Measurements from ENCODE around the gene KRT73. TPM values are rescaled to one million over a fixed set of nuclear protein-coding genes. Genes with fewer than 3 reads are reported as not detected.

KRT73 gene
- total and polyA plus RNA-seq, 3 donors from 2014 or later: 0.16 TPM; not detected in 2

DNA sequence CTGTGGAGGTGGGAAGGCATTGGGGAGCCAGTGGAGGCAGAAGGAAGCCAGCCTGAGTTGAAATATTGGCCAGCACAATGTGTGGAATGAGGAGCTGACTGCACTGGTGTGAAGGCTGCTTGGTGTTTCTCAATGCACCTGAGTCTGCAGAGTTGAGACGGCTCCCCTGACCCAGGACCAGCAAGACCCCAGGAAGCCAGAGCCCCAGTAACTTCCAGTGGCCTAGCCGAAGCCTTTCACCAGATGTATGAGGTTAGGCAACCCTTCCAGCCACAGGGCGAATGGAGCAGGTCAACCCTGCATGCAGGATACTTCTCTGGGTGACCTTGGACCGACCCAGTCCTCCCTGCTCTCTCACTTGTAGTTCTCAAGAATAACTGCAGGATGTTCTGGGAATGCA is 12.9 kb upstream of the KRT73 start:
- TF ChIP-seq, protein P1, sequence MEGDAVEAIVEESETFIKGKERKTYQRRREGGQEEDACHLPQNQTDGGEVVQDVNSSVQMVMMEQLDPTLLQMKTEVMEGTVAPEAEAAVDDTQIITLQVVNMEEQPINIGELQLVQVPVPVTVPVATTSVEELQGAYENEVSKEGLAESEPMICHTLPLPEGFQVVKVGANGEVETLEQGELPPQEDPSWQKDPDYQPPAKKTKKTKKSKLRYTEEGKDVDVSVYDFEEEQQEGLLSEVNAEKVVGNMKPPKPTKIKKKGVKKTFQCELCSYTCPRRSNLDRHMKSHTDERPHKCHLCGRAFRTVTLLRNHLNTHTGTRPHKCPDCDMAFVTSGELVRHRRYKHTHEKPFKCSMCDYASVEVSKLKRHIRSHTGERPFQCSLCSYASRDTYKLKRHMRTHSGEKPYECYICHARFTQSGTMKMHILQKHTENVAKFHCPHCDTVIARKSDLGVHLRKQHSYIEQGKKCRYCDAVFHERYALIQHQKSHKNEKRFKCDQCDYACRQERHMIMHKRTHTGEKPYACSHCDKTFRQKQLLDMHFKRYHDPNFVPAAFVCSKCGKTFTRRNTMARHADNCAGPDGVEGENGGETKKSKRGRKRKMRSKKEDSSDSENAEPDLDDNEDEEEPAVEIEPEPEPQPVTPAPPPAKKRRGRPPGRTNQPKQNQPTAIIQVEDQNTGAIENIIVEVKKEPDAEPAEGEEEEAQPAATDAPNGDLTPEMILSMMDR (IDR thresholded peaks at IDR 0.05): no peak
- no peak for TF ChIP-seq POLR2A (IDR thresholded peaks at IDR 0.05)
- intact Hi-C loops (cut with DNase I; ENCODE audit: low total_unique reads): no loop called here

DNA sequence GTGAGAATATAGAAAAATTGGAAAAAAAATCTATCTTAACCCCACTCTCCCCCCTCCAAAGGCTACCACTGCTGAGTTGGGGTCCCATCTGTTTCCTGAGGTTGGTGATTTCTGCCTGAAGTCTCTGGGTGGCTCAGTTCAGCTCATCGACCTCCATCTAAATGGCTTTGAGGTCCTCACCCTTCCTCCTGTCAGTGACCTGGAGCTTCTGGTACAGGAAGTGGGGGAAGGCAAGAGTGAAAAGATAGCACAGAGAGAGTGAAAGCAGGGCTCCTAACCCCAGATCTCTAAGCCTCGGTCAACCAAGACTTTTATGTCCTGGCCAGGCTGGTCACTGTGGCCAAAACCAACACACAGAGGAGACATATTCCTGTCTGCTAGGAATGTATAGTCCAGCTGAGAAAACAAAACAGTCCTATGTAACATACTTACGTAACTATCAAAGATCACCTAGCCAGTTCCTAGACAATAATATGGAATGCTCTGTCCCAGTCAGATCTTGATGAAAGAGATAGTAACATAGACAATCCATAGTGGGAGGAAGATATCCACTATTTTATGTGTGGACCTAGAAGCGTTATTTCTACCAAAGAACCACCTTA is 12.3 kb upstream of the KRT73 start:
- no peak for DNase-seq
- intact Hi-C loops (cut with DNase I; ENCODE audit: low total_unique reads): no loop called here
- Histone ChIP-seq H3K4me1 (peaks cover 3% of the 10 kb centered on the region), H3K9me3 (no peaks in the 10 kb centered on the region), H3K4me3 (no peak overlapping the region), H3K27me3 (no peaks in the 10 kb centered on the region), H3K36me3 (ENCODE audit: low read depth, missing control alignments) (no peaks in the 10 kb centered on the region), H3K27ac (no peak overlapping the region)
- 52 to 70% methylated on average over 4 of the region's 4 CpGs for WGBS, 2 donors
- TF ChIP-seq POLR2A (IDR thresholded peaks at IDR 0.05): no peak
- TF ChIP-seq, protein P1 (IDR thresholded peaks at IDR 0.05): no peak

More for the DNA sequence above, 12.9 kb upstream of the KRT73 start:
- Histone ChIP-seq H3K9me3 (no peaks in the 10 kb centered on the region), H3K4me3 (no peak overlapping the region), H3K36me3 (ENCODE audit: low read depth, missing control alignments) (no peaks in the 10 kb centered on the region), H3K27ac (no peak overlapping the region), H3K27me3 (no peaks in the 10 kb centered on the region), H3K4me1 (peaks cover 3% of the 10 kb centered on the region)
- no peak for DNase-seq
- 15 to 32% methylated on average over 3 to 4 of the region's 4 CpGs for WGBS, 2 donors

DNA sequence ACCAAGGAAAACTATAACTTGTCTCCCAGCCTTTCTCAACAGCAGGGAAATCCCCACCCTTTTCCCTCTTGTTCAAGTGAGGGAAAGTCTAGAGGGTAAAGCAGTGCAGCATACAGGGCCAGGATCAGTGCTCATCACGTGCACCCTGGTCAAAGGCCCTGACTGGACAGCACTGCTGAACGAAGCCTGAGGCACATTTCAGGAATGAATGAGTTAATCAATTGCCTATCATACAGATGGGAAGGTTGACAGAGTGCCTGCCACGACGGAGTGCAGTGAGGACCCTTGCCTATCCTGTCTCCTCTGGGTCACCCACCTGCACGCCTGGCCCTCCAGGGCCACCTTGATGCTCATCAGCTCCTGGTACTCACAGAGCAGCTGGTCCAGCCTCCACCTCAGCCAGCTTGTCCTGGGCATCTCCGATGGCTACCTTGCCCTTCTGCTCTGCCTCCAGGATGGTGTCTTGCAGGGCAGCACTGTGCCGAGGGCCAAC is 11.7 kb upstream of the KRT73 start:
- Histone ChIP-seq H3K4me1 (peaks cover 3% of the 10 kb centered on the region), H3K27me3 (no peaks in the 10 kb centered on the region), H3K36me3 (ENCODE audit: low read depth, missing control alignments) (no peaks in the 10 kb centered on the region), H3K4me3 (no peak overlapping the region), H3K9me3 (no peaks in the 10 kb centered on the region), H3K27ac (no peak overlapping the region)
- TF ChIP-seq POLR2A (IDR thresholded peaks at IDR 0.05): no peak
- TF ChIP-seq, protein P1 (IDR thresholded peaks at IDR 0.05): no peak
- WGBS, 2 donors: 43 to 86% methylated on average over 2 to 7 of the region's 7 CpGs
- intact Hi-C loops (cut with DNase I; ENCODE audit: low total_unique reads): no loop called here
- DNase-seq: no peak

DNA sequence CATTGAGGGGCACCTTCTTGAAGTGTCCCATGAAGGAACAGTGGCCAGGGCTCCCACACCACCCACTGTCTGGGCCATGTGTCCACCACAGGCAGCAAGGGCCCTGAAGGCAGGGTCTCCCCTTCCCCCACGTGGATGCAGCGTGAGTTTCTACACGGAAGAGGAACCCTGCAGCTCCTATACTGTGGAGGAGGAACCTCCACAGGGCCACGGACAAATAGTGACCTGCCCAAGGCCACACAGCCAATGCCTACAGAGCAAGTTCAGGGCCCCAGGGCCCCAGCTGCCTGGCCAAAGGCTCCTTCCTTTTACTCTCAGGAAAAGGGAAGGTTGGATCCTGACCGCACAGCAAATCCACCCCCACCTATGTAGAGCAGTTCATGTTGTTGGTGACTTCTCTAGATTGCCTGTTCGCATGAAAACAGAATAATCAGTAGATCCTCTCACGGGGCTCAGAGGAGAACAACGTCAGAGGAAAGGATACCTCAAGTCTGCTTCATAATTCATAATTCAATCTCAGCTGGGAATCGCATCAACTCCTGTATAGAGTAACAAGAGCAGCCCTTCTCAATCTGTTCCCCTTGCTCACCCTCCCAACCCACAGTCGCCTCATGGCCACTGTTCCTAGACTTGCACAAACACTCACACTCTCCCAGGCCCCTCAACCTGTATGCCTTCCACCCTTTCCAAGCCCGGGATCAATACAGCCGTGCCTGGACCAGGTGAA is 11.1 kb upstream of the KRT73 start:
- no peaks in the 10 kb centered on the region for H3K27me3 ChIP-seq
- no peaks in the 10 kb centered on the region for H3K9me3 ChIP-seq
- peaks cover 3% of the 10 kb centered on the region for H3K4me1 ChIP-seq
- no peaks in the 10 kb centered on the region for H3K36me3 ChIP-seq (ENCODE audit: low read depth, missing control alignments)
- H3K27ac ChIP-seq: no peak overlapping the region
- TF ChIP-seq, protein P1 (IDR thresholded peaks at IDR 0.05): no peak
- no peak for TF ChIP-seq POLR2A (IDR thresholded peaks at IDR 0.05)
- intact Hi-C loops (cut with DNase I; ENCODE audit: low total_unique reads): no loop called here
- 91 to 92% methylated on average over 8 to 11 of the region's 12 CpGs for WGBS, 2 donors
- DNase-seq: no peak
- no peak overlapping the region for H3K4me3 ChIP-seq
